Mammary epithelial cell (primary cell): ENCODE measurements around the gene ADARB2.

Source experiments
- EZH2 ChIP-seq: IDR thresholded peaks from 2 replicates; pipeline ENCODE4 v1.6.1; 2012; ENCODE audit warnings: low read length, inconsistent platforms, borderline replicate concordance
- TF ChIP-seq, protein P1 (sequence below), 2 donors: IDR thresholded peaks in 1 of 2; conservative IDR thresholded peaks in 1 of 2; 2 replicates each; pipeline ENCODE4 v1.5.1; 2011 to 2012; ENCODE audit warnings: inconsistent platforms in 2 of 2, low read length in 2 of 2, mild to moderate bottlenecking in 2 of 2, control low read depth in 1 of 2, low read depth in 1 of 2; ENCODE audit not compliant: insufficient read depth in 1 of 2; ENCODE audit errors: extremely low read depth in 1 of 2

DNA sequence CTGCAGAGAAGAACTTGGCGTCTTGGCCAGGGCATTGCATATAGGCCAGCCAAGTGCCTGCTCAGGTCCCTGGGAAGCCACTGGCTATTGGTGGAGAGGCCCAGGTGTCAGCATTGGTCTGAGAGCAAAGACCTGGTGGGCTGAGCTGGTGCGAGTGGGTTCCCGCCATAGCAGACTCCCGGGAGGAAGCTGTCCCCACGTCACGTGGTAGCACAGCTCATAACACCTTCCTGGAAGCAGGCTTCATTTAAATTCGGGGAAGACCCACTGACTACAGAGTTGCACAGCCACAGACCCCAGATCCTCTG is 550.7 kb downstream of the ADARB2 start:
- TF ChIP-seq, protein P1, sequence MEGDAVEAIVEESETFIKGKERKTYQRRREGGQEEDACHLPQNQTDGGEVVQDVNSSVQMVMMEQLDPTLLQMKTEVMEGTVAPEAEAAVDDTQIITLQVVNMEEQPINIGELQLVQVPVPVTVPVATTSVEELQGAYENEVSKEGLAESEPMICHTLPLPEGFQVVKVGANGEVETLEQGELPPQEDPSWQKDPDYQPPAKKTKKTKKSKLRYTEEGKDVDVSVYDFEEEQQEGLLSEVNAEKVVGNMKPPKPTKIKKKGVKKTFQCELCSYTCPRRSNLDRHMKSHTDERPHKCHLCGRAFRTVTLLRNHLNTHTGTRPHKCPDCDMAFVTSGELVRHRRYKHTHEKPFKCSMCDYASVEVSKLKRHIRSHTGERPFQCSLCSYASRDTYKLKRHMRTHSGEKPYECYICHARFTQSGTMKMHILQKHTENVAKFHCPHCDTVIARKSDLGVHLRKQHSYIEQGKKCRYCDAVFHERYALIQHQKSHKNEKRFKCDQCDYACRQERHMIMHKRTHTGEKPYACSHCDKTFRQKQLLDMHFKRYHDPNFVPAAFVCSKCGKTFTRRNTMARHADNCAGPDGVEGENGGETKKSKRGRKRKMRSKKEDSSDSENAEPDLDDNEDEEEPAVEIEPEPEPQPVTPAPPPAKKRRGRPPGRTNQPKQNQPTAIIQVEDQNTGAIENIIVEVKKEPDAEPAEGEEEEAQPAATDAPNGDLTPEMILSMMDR (conservative IDR thresholded peaks at IDR 0.05 in 1 of 2, IDR thresholded peaks at IDR 0.05 in 1 of 2; ENCODE audit: extremely low read depth in 1 of 2, insufficient read depth in 1 of 2, low read depth in 1 of 2, low read length in 2 of 2), result no peak
- no peak for TF ChIP-seq EZH2
